Measurements from ENCODE around the gene RARRES2.
A peak's percentile ranks its signal among the peaks of the same experiment; 100 is the strongest.

RARRES2 gene

DNA sequence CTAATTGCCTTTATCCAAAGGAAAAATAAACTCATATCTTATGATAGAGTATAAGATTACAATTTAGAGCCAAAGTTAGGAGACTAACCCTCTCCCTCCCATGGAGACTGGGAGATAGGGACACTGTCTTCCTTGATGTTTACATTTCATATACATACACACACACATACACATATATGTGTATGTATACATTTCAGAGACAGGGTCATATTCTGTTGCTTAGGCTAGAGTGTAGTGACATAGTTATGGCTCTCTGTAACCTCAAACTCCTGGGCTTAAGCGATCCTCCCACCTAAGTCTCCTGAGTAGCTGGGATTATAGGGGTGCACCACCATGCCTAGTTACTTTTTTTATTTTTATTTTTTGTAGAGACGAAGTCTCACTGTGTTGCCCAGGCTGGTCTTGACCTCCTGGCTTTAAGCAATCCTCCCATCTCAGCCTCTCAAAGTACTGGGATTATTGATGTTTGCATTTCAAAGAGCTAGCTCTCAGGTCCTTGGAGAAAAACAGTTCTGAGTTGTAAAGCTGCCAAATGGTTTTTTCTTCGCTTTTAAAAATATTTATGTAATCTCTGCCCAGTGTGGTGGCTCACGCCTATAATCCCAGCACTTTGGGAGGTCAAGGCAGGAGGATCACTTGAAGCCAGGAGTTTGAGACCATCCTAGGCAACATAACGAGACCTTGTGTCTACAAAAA, 19.1 kb upstream of the RARRES2 start:
- DNase-seq = no peak

DNA sequence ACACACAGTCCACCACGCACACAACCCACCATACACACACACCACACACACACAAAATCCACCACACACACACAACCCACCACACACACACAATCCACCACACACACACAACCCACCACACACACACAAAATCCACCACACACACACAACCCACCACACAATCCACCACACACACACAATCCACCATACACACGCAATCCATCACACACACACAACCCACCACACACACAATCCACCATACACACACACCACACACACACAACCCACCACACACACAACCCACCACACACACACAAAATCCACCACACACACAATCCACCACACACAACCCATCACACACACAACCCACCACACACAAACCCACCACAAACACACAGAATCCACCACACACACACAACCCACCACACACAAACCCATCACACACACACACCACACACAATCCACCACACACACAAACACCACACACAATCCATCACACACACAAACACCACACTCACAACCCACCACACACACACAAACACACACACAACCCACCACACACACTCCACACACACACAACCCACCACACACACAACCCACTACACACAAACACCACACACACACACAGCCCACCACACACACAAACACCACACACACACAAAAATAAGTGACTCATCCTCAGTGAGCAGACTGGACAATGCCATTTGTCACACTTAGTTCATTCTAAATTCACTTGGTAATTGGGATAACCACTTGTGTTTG, 18.4 kb upstream of the RARRES2 start:
- DNase-seq = no peak

- DNase-seq = no peak
These were observed 17.7 kb upstream of the RARRES2 start for GRCh38 chr7:150358988-150359621.

DNA sequence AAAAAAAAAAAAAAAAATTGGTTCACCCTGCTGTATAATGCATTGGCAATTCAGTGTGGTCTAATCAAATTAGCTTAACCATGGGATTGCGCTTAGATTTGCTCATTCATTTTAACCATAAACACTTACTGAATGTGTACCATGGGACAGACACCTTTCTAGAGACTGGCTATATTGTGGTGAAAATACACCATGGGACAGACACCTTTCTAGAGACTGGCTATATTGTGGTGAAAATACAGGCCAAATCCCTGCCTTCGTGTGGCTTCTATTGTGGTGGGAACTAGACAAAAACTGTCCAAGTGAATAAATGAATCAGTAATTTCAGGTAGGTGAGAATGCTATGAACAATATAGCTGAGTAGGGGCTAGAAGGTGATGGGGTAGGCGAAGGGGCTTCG, 17.0 kb upstream of the RARRES2 start:
- DNase-seq = no peak

DNA sequence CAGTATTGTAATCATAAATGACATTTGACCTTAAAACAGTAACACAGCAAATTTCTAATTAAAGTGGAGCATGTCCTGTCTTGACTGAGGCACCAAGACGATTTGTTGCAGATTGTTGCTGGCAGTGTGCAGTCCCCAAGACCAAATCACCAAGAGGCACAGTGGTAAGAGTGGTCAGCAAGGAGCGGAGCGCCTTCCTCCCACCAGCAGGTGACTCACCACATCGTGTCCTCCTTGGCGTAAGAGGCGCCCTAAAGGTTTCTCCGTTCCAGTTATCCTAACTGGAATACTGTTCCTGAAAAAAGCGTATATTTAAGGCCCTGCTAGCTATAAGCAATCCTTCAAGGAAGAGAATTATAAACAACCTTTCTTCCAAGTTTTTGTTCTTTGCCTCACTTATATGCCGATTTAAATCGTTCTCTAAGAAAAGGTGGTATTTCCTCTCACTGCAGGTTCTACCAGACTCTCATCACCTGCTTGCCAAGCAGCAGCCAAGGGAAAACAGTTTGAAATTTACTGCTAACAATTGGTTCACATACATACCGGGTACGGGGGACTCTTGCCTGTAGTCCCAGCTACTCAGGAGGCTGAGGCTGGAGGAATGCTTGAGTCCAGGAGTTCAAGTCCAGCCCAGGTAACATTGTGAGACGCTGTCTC, 16.5 kb upstream of the RARRES2 start:
- DNase-seq = no peak

- DNase-seq = peak; percentile 75
These were observed 15.8 kb upstream of the RARRES2 start for GRCh38 chr7:150357270-150357669.

DNA sequence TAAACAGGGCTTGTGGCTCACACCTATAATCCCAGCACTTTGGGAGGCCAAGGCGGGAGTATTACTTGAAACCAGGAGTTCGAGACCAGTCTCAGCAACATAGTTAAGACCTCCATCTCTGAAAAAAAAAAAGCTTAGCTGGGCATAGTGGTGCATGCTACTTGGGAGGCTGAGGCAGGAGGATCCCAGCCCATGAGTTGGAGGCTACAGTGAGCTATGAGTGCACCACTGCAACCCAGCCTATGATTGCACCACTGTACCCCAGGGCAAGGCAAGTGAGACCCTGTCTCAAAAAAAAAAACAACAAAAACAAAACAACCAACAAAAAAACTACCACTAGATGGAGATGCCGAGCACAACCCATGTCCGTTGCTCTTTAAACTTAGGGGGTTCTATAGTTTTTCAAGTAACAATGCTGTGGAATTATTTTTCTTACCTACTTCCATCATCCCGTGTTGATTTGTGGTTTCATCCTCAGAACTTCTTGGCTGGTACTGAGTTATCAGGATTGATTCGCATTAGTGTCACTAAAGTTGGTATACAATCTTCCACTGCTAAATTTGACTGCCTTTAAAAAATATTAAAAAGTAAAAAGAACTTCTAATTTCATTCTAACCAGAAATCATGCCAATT, 15.0 kb upstream of the RARRES2 start:
- DNase-seq = no peak

DNA sequence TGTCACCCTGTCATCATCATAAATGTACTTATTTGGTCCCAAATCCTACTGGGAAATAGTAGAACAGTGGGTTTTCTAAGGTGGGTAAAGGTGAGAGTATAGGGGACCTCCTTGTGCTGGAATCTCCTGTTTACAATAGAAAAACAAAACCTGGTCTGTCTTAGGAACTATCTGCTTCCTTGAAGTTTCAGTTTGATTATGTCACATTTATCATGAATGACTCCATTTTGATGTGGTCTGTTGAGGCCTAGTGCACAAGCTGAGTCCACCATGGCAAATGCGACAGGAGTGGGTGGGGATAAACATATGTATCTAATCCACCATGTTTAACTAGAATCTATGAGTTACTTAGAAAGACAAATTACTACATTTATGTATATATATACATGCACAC, 14.2 kb upstream of the RARRES2 start:
- no peak for DNase-seq

DNA sequence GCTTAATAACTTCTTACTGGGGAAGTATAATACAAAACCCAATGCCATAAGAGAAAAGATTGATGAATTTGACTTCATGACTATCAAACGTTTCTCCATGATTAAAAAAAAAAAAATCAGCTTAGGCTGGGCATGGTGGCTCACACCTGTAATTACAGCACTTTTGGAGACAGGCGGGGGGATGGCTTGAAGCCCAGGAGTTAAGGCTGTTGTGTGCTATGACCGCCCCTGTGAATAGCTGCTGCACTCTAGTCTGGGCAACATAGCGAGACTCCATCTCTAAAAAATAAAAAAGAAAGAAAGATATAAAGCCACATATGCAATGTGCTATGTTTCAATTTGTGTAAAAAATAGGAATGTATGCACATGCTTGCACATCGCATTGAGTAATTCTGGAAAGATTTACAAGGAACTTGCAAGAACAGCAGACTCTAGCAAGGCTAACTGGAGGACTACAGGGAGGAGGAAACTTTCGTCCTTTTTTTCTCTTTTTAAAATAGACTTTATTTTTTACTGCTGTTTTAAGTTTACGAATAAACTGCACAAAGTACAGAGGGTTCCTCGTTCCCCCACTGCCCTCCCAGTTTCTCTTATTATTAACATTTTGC, 10.3 kb upstream of the RARRES2 start:
- DNase-seq = no peak

GRCh38 chr7:150346922-150347321, 5.5 kb upstream of the RARRES2 start:
- DNase-seq = no peak

- DNase-seq = no peak
These were observed 3.6 kb upstream of the RARRES2 start for GRCh38 chr7:150345012-150345411.

GRCh38 chr7:150344299-150344698, 2.9 kb upstream of the RARRES2 start:
- DNase-seq = no peak

- no peak for DNase-seq
These were observed 1.8 kb upstream of the RARRES2 start for GRCh38 chr7:150343225-150343624.

DNA sequence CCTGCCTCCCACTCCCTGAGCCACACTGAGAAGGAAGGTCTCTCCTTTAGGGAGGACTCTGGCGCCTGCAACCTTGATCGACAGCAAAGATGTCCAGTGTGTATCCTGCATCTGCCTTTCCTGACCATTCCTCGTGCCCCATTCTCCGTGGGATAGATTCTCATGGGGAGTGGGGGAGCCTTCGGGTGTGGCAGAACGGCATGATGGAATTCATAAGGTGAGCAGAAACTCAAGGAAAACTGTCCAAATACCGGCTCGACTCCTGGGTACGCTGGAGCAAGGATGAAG, 636 bp upstream of the RARRES2 start:
- no peak for DNase-seq

DNA sequence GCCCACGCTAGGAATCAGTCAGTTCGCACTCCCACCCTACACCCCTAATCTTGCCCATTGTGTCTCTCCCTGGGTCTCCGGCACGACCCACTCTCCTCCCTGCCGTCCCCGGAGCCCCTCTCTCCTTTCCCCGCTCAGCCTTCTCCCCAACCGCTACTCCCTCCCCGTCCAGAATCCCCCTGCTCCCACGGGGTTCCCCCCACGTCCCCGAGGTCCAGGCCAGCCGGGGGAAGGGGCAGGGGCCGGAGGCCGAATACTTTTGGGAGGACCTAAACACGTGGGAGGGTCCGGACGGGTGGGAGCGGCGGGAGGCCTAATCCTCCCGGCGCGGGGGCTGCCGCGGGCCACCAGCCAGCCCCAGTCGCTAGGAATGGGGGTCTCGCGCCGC, 560 bp downstream of the RARRES2 start:
- no peak for DNase-seq

- peak; percentile 29 for DNase-seq
These were observed 1.2 kb downstream of the RARRES2 start for GRCh38 chr7:150340024-150340749.

GRCh38 chr7:150339409-150339809, 2.0 kb downstream of the RARRES2 start:
- DNase-seq = no peak

DNA sequence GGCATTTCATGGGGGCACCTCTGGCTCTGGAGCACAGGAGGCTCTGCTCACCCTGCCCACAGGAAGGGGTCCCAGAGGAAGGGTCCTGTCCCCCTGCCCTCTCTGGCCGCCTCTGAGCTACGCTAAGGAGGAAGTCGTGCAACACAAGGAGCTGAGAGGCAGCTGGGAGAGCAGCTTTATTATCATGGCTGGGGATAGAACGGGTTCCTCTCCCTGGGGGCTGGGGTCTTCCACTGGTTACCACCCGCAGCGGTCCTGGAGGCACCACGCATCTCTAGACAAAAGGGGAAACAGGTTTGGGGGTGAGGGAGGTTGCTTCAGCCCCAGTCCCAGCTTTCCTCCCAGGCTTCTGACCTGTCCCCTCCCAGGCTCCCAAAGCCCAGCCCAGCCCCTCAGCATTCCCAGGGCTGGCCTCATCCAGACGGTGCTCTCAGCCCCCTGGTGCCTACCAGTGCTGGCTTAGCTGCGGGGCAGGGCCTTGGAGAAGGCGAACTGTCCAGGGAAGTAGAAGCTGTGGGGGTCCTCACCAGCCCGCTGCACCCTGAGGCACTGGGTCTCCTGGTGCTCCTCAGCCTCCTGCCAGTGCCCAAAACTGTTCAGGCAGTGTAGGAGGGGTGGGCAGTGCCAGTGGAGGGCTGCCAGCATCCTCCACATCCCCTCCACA, 3.1 kb downstream of the RARRES2 start:
- DNase-seq = no peak

DNA sequence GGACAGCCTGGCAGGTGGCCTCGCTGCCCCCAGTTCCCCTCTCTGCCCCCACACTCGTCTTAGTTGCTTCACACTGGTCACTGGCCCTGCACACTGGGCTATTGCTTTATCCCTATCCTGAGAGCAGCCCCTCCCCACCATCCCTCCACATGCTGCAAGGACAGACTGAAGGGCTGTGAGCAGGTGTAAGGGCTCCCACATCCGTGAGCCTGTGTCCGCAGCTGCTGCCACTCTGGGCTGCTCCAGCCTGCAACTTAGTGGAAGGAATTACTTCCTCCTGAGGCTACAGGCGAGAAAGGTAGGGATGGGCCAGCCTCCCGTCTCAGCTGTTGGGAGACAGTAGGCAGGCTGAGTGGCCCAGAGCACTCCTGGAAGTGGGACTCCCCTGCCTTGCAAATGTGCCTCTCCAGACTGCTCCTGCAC, 3.8 kb downstream of the RARRES2 start:
- no peak for DNase-seq

GRCh38 chr7:150337179-150337578, 4.2 kb downstream of the RARRES2 start:
- no peak for DNase-seq

GRCh38 chr7:150336746-150337145, 4.7 kb downstream of the RARRES2 start:
- no peak for DNase-seq

- no peak for DNase-seq
These were observed 5.7 kb downstream of the RARRES2 start for GRCh38 chr7:150335774-150336112.
